Measurements from ENCODE around the gene MRAP2.

Gene MRAP2, protein sequence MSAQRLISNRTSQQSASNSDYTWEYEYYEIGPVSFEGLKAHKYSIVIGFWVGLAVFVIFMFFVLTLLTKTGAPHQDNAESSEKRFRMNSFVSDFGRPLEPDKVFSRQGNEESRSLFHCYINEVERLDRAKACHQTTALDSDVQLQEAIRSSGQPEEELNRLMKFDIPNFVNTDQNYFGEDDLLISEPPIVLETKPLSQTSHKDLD

GRCh38 chr6:84033523-84034451 is at the start of gene MRAP2:
TSS of gene MRAP2 (plus strand) at chr6:84033772. CDS start at chr6:84055319, 21,547 bp downstream.
- DNase-seq: no peak

DNA sequence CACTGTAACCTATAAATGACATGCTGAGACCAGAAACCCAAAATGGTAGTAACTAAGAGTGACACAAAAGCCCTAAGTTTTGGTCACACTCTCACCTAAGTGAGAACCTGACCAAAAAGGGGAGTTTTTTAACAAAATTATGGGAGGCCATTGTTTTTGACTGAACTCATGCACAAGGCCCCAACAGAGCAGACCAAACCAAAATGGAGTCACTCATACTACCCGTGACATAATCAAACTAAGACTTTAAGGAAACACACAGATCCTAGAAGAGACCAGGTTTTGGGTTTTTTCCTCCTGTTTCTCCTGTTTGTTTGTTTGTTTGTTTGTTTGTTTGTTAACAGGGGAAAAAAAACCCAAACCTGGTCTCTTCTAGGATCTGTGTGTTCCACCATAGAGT is 49.2 kb upstream of the MRAP2 start:
- no peak for DNase-seq

DNA sequence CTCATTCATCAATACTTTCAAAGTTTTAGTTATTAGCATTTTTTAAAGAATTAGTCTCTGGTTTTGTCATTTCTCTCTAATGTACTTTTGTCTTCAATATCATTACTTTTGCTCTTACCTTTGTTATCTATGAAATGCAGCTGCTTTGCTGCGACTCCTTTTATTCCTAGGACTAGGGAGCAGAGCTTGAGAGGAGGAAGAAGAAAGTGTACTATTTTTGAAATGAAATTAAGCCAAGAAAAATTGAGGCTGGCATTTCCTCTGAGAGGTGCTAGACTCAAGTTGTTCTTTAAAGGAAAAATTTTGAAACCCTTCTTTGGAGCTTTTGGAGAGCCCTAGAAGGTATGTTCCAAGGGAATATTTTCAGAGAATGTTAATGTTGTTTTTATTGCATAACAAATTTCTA is 48.3 kb upstream of the MRAP2 start:
- no peak for DNase-seq

- DNase-seq: no peak
Observed at GRCh38 chr6:83985715-83986114, 47.9 kb upstream of the MRAP2 start.

DNA sequence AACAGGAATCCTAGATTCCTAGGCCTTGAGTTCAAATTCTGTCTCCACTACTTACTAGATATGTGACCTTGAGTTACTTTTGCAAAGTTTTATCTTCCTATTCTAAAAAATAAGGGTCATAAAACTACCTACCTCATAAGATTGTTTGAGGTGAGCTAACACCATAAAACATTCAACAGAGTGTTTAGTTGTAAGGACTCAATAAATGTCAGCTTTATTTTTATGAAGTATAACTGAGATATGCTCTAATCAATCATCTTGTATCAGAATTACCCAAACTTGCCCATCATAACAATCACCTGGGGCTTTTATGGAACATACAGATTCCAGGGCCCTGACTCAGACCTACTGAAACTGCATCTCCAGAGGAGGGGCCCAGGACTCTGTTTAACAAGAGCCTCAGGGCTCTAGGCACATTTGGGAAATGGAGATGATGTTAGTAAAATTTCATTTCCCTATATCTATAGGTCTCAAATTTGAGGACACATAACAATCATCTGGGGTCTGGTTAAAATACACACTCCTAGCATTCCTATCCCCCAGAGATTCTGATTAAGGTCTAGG is 35.5 kb upstream of the MRAP2 start:
- no peak for DNase-seq

DNA sequence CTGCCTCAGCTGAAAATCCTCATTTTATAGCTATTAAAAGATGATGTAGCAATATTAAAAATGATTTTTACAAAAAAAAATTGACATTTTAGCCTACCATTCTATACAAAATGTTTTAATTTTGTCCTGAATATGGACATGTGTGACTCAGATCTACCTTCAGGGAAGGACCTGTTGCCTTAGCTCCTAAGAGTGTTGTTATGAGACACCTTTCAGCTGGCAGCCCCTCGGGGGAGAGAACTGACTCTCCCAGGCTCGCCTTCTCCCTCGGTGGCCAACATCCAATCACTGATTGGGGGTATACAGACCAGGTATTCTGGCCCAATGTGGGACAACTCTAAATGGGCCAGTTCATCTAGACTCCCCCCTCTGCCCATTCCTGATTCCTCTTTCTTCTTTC is 32.5 kb upstream of the MRAP2 start:
- no peak for DNase-seq

- no peak for DNase-seq
Observed at GRCh38 chr6:84002226-84002625, 31.3 kb upstream of the MRAP2 start.

DNA sequence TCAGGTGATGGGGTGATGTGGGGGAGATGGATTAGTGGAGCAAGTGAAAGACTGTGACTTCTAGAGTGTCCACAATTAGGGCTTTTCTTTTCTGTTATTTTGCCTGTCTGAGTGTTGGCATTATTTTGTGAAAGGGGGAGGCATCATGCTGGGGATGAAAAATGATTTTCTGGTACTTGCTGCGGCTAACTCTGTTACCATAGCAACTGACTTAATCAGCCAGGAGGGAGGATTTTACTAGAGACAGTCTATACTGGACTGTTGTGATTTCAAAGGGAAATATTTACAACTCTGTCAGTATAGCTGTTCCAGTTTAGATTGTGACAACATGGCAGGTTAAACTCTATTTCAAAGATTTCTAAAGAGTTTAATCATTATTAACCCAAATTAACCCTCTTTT is 30.4 kb upstream of the MRAP2 start:
- no peak for DNase-seq

- no peak for DNase-seq
Observed at GRCh38 chr6:84003654-84004053, 29.9 kb upstream of the MRAP2 start.

DNA sequence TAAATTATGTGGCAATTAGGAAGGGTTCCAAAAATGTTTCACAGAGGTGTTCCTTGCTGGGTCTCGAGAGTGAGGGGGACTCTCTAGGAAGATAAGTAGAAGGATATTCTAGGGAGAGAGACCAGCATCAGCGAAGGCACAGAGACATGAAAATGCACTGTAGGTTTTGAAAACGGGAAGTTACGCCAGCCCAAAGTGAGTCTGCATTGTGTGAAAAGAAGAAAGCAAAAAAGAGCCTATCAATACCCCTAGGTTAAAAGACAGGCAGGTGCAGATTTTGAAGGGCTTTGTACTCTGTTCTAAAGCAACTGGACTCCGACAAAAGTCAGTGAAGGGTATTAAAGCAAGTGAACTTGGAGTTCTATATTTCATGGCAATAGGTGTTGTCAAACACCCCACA is 25.7 kb upstream of the MRAP2 start:
- no peak for DNase-seq

GRCh38 chr6:84013354-84013753 is 20.2 kb upstream of the MRAP2 start:
- no peak for DNase-seq

DNA sequence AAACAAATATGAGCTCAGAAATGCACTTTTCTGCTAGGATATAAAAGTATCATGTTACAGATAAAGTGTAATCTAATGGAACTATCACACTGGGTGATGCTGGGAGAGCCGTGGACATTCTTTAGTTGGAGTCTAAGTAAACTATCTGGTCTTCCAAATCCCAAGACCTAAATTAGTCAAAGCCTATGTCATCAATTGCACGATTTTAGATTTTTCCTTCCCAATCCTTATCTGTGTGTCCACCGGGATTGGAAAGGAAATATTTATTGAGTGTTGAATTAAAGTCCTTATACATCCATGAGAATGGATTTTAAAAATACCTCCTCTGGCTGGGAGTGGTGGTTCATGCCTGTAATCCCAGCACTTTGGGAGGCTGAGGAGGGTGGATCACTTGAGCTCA is 19.6 kb upstream of the MRAP2 start:
- DNase-seq: no peak

DNA sequence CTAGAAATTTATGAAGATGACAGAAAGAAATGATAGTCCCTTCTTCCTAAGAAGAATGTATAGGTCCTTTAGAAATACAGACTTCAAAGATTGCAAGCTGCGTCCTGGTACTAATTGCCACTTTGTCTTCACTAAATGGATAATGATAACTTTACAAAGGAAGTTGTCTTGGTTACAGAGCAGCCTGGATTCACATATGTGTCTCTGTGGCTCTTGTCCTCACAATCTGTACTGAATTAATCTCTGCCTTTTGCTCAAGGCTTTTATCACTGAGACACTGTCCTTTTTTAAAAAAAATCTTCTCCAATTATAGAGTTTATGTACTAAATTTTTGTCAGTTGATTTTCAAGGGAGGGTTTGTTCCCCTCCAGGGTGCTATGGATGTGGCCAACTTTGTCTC is 17.5 kb upstream of the MRAP2 start:
- no peak for DNase-seq

GRCh38 chr6:84017709-84018452 is 15.7 kb upstream of the MRAP2 start:
- DNase-seq: no peak

DNA sequence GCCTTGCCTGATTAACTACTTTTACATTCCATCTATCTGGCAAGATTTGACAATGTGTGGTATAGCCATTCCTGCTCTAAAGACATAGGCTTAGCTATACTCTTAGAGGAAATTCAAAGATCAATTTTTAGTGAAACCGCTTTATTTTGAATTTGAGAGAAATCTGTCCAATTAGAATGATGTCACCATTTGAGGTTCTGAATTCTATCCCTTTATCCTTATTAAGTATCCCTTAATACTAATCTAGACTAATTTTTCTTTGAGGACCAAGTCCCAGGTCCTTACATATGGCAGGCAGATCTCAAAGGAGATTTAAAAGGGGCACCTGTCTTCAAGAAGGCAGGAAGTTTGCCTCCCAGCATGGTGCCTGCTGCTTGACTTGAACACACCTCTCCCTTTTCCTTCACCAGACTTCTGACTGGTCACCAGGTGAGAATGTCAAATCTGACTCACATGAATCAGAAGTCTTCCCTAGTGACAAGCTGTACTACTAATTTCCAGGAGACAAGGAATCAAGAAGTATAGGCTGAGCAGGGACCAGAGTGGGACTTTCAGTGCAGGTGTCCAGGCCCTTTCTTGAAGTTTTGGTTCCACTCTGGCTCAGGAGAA is 15.0 kb upstream of the MRAP2 start:
- DNase-seq: no peak

DNA sequence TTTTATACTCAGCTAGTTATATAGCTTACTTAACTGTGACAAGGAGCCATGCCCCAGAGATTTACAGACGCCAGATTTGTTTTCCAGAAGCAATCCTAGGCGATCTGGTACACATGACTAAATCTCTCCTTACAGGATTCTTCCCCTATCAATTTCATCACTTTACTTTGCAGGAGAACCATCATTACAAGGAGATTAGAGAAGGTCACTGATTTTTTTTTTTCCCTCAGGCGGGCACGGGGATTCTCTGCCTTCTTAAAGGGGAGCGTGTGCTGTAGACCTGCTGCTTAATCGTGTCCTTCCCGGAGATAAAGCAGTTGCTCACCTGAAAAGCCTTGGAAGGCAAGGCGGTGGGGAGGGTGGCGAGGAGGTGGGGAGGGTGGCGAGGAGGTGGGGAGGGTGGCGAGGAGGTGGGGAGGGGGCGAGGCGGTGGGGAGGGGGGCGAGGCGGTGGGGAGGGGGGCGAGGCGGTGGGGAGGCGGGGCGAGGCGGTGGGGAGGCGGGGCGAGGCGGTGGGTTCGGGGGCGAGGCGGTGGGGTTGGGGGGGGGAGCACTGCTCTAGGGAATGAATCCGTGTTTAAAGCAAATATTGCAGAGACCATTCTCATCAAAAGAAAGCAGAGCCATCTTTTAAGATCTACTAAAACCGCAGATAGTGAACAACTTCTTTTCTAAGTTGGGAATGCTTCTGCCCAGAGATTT is 14.3 kb upstream of the MRAP2 start:
- no peak for DNase-seq

DNA sequence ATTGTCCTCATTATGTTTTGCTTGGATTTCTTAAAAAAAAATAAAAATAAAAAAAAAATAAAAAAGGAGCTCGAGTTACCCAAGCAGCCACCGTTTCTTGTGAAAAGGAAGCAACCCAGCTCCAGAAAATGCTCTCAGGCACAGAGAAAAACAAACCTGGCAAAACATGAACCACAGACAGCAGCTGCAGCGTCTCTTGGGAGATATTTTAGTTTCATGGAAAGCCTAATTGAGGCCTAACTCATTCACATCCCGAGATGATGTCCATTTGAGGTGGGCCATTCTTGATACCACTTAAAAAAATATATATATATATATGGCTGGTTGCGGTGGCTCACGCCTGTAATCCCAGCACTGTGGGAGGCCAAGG is 13.7 kb upstream of the MRAP2 start:
- no peak for DNase-seq

- DNase-seq: no peak
Observed at GRCh38 chr6:84021625-84022024, 11.9 kb upstream of the MRAP2 start.

DNA sequence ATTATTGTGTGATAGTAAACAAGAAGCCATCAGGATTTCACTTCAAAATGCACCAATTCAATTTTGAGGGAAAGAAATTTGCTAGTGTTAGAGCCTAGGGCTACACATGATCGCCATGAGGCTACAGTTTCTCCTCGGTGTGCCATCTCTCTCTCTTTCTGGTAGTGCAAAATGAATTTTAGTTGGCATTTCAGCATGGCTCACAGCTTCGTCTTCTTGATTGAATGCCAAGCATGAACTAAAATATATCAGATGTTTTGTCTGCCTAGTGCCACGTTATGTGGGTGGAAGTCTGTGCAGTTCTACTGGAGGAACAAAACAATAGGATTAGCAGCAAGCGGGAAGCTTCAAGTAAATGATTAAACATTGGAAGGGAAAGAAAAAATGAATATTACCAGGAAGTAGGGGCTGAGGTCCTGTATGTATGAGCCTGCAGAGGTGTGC is 6.8 kb upstream of the MRAP2 start:
- no peak for DNase-seq

DNA sequence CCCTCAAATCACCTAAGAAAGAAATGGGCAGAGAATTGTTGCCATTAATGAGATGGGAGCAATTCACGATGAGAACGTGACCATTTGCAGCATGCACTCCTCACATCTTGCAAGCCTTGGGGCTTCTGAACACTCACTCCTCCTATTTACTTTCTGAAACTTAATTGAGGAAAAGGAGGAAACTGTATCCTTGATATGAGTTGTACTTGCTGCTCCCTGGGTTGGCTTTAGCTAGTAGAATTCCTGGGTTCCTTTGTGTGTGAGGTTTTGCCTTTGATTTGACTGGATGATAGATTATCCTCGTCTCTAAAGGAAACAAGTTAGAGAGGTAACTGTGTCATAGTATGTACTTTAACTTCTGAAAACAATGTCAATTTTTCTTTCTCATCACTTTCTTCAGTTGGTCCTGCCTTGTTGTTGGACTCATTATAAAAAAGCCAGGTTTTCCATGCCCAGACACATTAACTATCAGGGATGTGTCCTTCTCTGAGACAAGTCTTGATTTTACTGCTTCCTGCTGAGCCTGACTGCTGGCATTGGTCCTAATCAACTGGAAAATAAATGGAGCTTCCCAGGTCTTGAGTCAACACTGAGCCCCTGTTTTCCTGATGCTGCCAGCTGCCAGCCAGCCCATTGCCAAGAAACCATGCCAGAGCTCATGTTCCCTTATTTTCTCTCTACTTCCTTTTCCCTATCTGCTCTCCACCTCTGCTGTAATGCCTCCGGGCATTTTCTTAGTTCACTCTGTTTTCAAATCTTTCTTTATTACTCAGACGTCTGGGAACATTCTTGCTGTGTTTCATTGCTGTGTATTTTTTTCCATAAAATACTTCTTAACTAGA is 6.0 kb upstream of the MRAP2 start:
- DNase-seq: no peak

DNA sequence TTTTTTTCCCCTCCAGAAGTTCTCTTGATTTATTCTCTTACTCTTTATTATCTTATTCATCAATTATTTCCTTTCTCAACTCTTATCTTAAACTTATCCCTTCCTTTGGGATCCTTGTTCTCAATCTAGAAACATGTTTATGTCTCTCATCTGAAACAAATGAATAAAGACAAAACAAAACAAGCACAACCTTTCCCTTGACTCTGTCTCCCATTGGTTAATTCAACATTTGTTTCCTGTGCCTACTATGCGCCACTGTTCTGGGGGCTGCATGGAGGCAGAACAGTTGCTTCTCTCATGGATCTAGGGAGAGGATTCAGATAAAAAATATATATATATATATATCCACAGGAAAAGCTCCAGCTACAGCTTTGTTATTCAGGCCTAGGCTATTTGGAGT is 5.2 kb upstream of the MRAP2 start:
- DNase-seq: no peak

Measured in KG1 (cell line).